ENCODE results near the gene SLC25A46.
"Not testable (repeated sequence)": the region's sequence is repeated elsewhere in the genome, so short reads cannot be mapped to it uniquely, and the experiment has no call there.

The SLC25A46 gene

GRCh38 chr5:110738812-110739651 is at the start of gene SLC25A46:
Gene SLC25A46, plus strand, starts transcription at chr5:110739007. Its CDS starts 113 bp downstream, at chr5:110739120.
- in situ Hi-C loops (cut with MboI; ENCODE audit: low sequenced_read_pairs), result no loop called here

- in situ Hi-C loops (cut with MboI; ENCODE audit: low sequenced_read_pairs), result not testable (repeated sequence)
Observed at GRCh38 chr5:110690587-110690986, 48.2 kb upstream of the SLC25A46 start.

- in situ Hi-C loops (cut with MboI; ENCODE audit: low sequenced_read_pairs), result not testable (repeated sequence)
Observed at GRCh38 chr5:110692669-110693068, 46.1 kb upstream of the SLC25A46 start.

GRCh38 chr5:110702300-110702699 is 36.5 kb upstream of the SLC25A46 start:
- in situ Hi-C loops (cut with MboI; ENCODE audit: low sequenced_read_pairs), result no loop called here

- in situ Hi-C loops (cut with MboI; ENCODE audit: low sequenced_read_pairs), result no loop called here
Observed at GRCh38 chr5:110702704-110703103, 36.1 kb upstream of the SLC25A46 start.

GRCh38 chr5:110703481-110703880 is 35.3 kb upstream of the SLC25A46 start:
- in situ Hi-C loops (cut with MboI; ENCODE audit: low sequenced_read_pairs), result no loop called here

- in situ Hi-C loops (cut with MboI; ENCODE audit: low sequenced_read_pairs), result no loop called here
Observed at GRCh38 chr5:110705349-110705748, 33.5 kb upstream of the SLC25A46 start.

- in situ Hi-C loops (cut with MboI; ENCODE audit: low sequenced_read_pairs), result no loop called here
Observed at GRCh38 chr5:110707260-110707844, 31.5 kb upstream of the SLC25A46 start.

- in situ Hi-C loops (cut with MboI; ENCODE audit: low sequenced_read_pairs), result no loop called here
Observed at GRCh38 chr5:110716247-110717245, 22.3 kb upstream of the SLC25A46 start.

GRCh38 chr5:110718311-110718710 is 20.5 kb upstream of the SLC25A46 start:
- in situ Hi-C loops (cut with MboI; ENCODE audit: low sequenced_read_pairs), result no loop called here

GRCh38 chr5:110726249-110727024 is 12.4 kb upstream of the SLC25A46 start, which contains the start of gene TMEM232:
Gene TMEM232, minus strand, starts transcription at chr5:110726671. Its CDS starts 59,319 bp downstream, at chr5:110667352.
- in situ Hi-C loops (cut with MboI; ENCODE audit: low sequenced_read_pairs), result no loop called here

GRCh38 chr5:110727025-110727314 is 11.8 kb upstream of the SLC25A46 start:
- in situ Hi-C loops (cut with MboI; ENCODE audit: low sequenced_read_pairs), result no loop called here

- in situ Hi-C loops (cut with MboI; ENCODE audit: low sequenced_read_pairs), result not testable (repeated sequence)
Observed at GRCh38 chr5:110731499-110731898, 7.3 kb upstream of the SLC25A46 start.

- in situ Hi-C loops (cut with MboI; ENCODE audit: low sequenced_read_pairs), result no loop called here
Observed at GRCh38 chr5:110734101-110734500, 4.7 kb upstream of the SLC25A46 start.

- in situ Hi-C loops (cut with MboI; ENCODE audit: low sequenced_read_pairs), result no loop called here
Observed at GRCh38 chr5:110735556-110735955, 3.3 kb upstream of the SLC25A46 start.

- in situ Hi-C loops (cut with MboI; ENCODE audit: low sequenced_read_pairs), result no loop called here
Observed at GRCh38 chr5:110736753-110737152, 2.1 kb upstream of the SLC25A46 start.

- in situ Hi-C loops (cut with MboI; ENCODE audit: low sequenced_read_pairs), result no loop called here
Observed at GRCh38 chr5:110738503-110738811, 350 bp upstream of the SLC25A46 start.

- in situ Hi-C loops (cut with MboI; ENCODE audit: low sequenced_read_pairs), result no loop called here
Observed at GRCh38 chr5:110751902-110752762, 13.3 kb downstream of the SLC25A46 start.

GRCh38 chr5:110752953-110753352 is 14.1 kb downstream of the SLC25A46 start:
- in situ Hi-C loops (cut with MboI; ENCODE audit: low sequenced_read_pairs), result no loop called here

GRCh38 chr5:110753600-110753999 is 14.8 kb downstream of the SLC25A46 start:
- in situ Hi-C loops (cut with MboI; ENCODE audit: low sequenced_read_pairs), result no loop called here

All from HL-60/S4 treated with phorbol 12-myristate 13-acetate at 8.2 ng/mL for 4 days and 3 days (cell line).